Activated naive CD4-positive, alpha-beta T cell treated with anti-CD3 and anti-CD28 coated beads, Interleukin-2, amount 10 ng/mL, durations not matched to agents 7 days and 5 days (primary cell): ENCODE results near the gene ANKRD55.

ENCODE experiments used
- CTCF ChIA-PET: fragments of 350-600 bp; sonication (Branson Sonifier 250); formaldehyde crosslinking; loops from one replicate; lab custom pipeline; 2021; ENCODE audit warnings: antibody characterized with exemption; lab: Charles Lee
- DNase-seq: peaks from one replicate; pipeline ENCODE4 v3.0.0-alpha.2; 2020
- H3K27ac Mint-ChIP-seq: one replicate; pipeline ENCODE4 v1.8.0; 2021; ENCODE audit warnings: mild to moderate bottlenecking, moderate library complexity, mixed read lengths
- H3K27me3 Mint-ChIP-seq: one replicate; pipeline ENCODE4 v1.8.0; 2021; ENCODE audit warnings: mild to moderate bottlenecking, mixed read lengths
- H3K36me3 Mint-ChIP-seq: one replicate; pipeline ENCODE4 v1.8.0; 2021; ENCODE audit warnings: mixed read lengths
- H3K4me1 Mint-ChIP-seq: one replicate; pipeline ENCODE4 v1.8.0; 2021; ENCODE audit warnings: mixed read lengths
- H3K4me3 Mint-ChIP-seq: one replicate; pipeline ENCODE4 v1.8.0; 2021; ENCODE audit warnings: mild to moderate bottlenecking, moderate library complexity, mixed read lengths
- H3K9me3 Mint-ChIP-seq: one replicate; pipeline ENCODE4 v1.8.0; 2021; ENCODE audit warnings: mixed read lengths

ANKRD55 gene

GRCh38 chr5:56050551-56051255, 182.4 kb downstream of the ANKRD55 start:
- Mint-ChIP-seq H3K27ac (peak overlapping the region; percentile 98), H3K36me3 (peaks cover 22% of the 10 kb centered on the region), H3K4me1 (peaks cover 69% of the 10 kb centered on the region), H3K4me3 (peak overlapping the region; percentile 59), H3K27me3 (no peaks in the 10 kb centered on the region), H3K9me3 (peaks cover 23% of the 10 kb centered on the region)
- CTCF ChIA-PET, result interaction anchor here (0.8 to 1.3 kb wide), 5 partner anchors 44 to 70 kb away, joined by 3 to 5 read pairs (median 3); partner anchors contain the start of gene IL6ST
- no peak for DNase-seq
